ENCODE measurements around the gene IL4I1. TPM values are rescaled to one million over a fixed set of nuclear protein-coding genes. Genes with fewer than 3 reads are reported as not detected.
A peak's percentile ranks its signal among the peaks of the same experiment; 100 is the strongest.

Gene IL4I1
- polyA plus RNA-seq, 3 donors: 5.6 to 7.6 (median 7.0) TPM

DNA sequence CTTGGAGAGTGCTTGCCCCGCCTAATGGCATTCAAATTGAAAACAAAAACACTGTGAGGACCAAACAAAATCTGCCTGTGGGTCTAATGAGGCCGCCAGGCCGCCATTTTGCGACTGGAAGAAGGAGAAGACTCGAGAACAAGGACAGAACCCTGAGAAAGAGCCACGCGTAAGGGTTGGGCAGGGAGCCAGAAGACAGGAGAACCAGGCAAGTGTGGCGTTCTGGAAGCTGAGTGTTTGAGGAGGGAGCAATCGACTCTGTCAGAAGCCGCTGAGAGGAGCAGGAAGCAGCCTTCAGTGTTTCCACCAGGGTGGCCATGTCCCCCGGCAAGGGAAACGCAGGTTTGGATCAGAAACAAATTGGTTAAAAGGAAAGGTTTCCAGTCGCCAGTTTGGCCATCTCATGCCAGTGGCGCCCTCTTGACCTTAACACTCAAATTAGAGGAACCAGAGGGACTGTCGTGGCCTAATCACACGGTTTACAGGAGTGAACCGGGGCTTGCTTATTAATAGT lies 55.9 kb downstream of the IL4I1 start:
- H3K27ac Mint-ChIP-seq: peak overlapping the region in 1 of 7 donors; percentile 58
- Histone ChIP-seq H3K9ac (ENCODE audit: insufficient read depth, low read length, poor library complexity, severe bottlenecking) (no peak overlapping the region), H3K4me2 (replicated peaks; ENCODE audit: extremely low read depth, low read length, poor library complexity, severe bottlenecking) (no peak overlapping the region), H2AFZ (ENCODE audit: insufficient read depth, low read depth, low read length, poor library complexity, severe bottlenecking) (no peak overlapping the region), H3K36me3 (replicated peaks in 1 of 2; ENCODE audit: control insufficient read depth in 1 of 2, insufficient read depth in 2 of 2, low read length in 2 of 2) (peaks cover 44 to 52% of the 10 kb centered on the region in 2 donors), H3K4me3 (replicated peaks in 1 of 3; ENCODE audit: low read depth in 2 of 3, low read length in 3 of 3) (no peak overlapping the region), H4K20me1 (ENCODE audit: insufficient read depth, low read length) (no peaks in the 10 kb centered on the region), H3K27me3 (ENCODE audit: control insufficient read depth in 2 of 2, insufficient read depth in 2 of 2, low read length in 2 of 2) (no peaks in the 10 kb centered on the region), H3K27ac (ENCODE audit: low read depth in 1 of 2, low read length in 2 of 2) (no peak overlapping the region), H3K4me1 (ENCODE audit: control insufficient read depth in 1 of 2, insufficient read depth in 2 of 2, low read length in 2 of 2) (peaks cover 17 to 22% of the 10 kb centered on the region in 2 donors), H3K9me3 (replicated peaks in 1 of 2; ENCODE audit: control insufficient read depth in 1 of 2, insufficient read depth in 1 of 2, low read length in 2 of 2) (no peaks in the 10 kb centered on the region), H3K79me2 (ENCODE audit: insufficient read depth, low read length) (no peaks in the 10 kb centered on the region)
- H3K9me3 Mint-ChIP-seq: peaks cover 0 to 3% (median 0%) of the 10 kb centered on the region in 7 donors
- no peak overlapping the region for H3K4me3 Mint-ChIP-seq
- H3K4me1 Mint-ChIP-seq: peaks cover 18% of the 10 kb centered on the region
- WGBS (ENCODE audit: insufficient coverage): 93% methylated on average over 12 of the region's 17 CpGs
- H3K27me3 Mint-ChIP-seq (ENCODE audit: low read depth in 3 of 3): no peaks in the 10 kb centered on the region
- no peak for DNase-seq
- intact Hi-C loops (cut with micrococcal nuclease): no loop called here
- H3K36me3 Mint-ChIP-seq: peaks cover 39 to 48% of the 10 kb centered on the region in 2 donors
- TF ChIP-seq, protein P1, sequence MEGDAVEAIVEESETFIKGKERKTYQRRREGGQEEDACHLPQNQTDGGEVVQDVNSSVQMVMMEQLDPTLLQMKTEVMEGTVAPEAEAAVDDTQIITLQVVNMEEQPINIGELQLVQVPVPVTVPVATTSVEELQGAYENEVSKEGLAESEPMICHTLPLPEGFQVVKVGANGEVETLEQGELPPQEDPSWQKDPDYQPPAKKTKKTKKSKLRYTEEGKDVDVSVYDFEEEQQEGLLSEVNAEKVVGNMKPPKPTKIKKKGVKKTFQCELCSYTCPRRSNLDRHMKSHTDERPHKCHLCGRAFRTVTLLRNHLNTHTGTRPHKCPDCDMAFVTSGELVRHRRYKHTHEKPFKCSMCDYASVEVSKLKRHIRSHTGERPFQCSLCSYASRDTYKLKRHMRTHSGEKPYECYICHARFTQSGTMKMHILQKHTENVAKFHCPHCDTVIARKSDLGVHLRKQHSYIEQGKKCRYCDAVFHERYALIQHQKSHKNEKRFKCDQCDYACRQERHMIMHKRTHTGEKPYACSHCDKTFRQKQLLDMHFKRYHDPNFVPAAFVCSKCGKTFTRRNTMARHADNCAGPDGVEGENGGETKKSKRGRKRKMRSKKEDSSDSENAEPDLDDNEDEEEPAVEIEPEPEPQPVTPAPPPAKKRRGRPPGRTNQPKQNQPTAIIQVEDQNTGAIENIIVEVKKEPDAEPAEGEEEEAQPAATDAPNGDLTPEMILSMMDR (IDR thresholded peaks at IDR 0.05): no peak

- no peak overlapping the region for H3K27ac Mint-ChIP-seq
- WGBS (ENCODE audit: insufficient coverage): 96% methylated on average over 9 of the region's 11 CpGs
Measured at GRCh38 chr19:49840321-49840720, 56.4 kb downstream of the IL4I1 start.

More at GRCh38 chr19:49840321-49840720, 56.4 kb downstream of the IL4I1 start:
- no peak overlapping the region for H3K4me3 Mint-ChIP-seq
- no peak for DNase-seq
- H3K4me2 ChIP-seq (replicated peaks; ENCODE audit: extremely low read depth, low read length, poor library complexity, severe bottlenecking): no peak overlapping the region
- H4K20me1 ChIP-seq (ENCODE audit: insufficient read depth, low read length): no peaks in the 10 kb centered on the region
- H3K9me3 ChIP-seq (replicated peaks in 1 of 2; ENCODE audit: control insufficient read depth in 1 of 2, insufficient read depth in 1 of 2, low read length in 2 of 2): no peaks in the 10 kb centered on the region
- H2AFZ ChIP-seq (ENCODE audit: insufficient read depth, low read depth, low read length, poor library complexity, severe bottlenecking): no peak overlapping the region
- H3K36me3 Mint-ChIP-seq: peaks cover 41 to 50% of the 10 kb centered on the region in 2 donors
- H3K9me3 Mint-ChIP-seq: peaks cover 0 to 3% (median 0%) of the 10 kb centered on the region in 7 donors
- peaks cover 16 to 21% of the 10 kb centered on the region in 2 donors for H3K4me1 ChIP-seq (ENCODE audit: control insufficient read depth in 1 of 2, insufficient read depth in 2 of 2, low read length in 2 of 2)
- intact Hi-C loops (cut with micrococcal nuclease): no loop called here
- no peaks in the 10 kb centered on the region for H3K27me3 Mint-ChIP-seq (ENCODE audit: low read depth in 3 of 3)
- H3K9ac ChIP-seq (ENCODE audit: insufficient read depth, low read length, poor library complexity, severe bottlenecking): no peak overlapping the region
- H3K79me2 ChIP-seq (ENCODE audit: insufficient read depth, low read length): no peaks in the 10 kb centered on the region
- peaks cover 18% of the 10 kb centered on the region for H3K4me1 Mint-ChIP-seq
- TF ChIP-seq, protein P1 (IDR thresholded peaks at IDR 0.05): no peak
- H3K27me3 ChIP-seq (ENCODE audit: control insufficient read depth in 2 of 2, insufficient read depth in 2 of 2, low read length in 2 of 2): no peaks in the 10 kb centered on the region
- no peak overlapping the region for H3K27ac ChIP-seq (ENCODE audit: low read depth in 1 of 2, low read length in 2 of 2)
- H3K4me3 ChIP-seq (replicated peaks in 1 of 3; ENCODE audit: low read depth in 2 of 3, low read length in 3 of 3): no peak overlapping the region
- peaks cover 49 to 57% of the 10 kb centered on the region in 2 donors for H3K36me3 ChIP-seq (replicated peaks in 1 of 2; ENCODE audit: control insufficient read depth in 1 of 2, insufficient read depth in 2 of 2, low read length in 2 of 2)
